H1 (cell line): ENCODE data around the gene TSPAN9.

ENCODE experiments used
- CHD7 ChIP-seq: fragments of 300-600 bp; sonication (generic); IDR thresholded peaks from 2 replicates; pipeline ENCODE4 v1.7.1; 2012; ENCODE audit warnings: low read length, moderate library complexity, mild to moderate bottlenecking, inconsistent platforms; ENCODE audit not compliant: insufficient replicate concordance
- CTCF ChIP-seq, 3 experiments: IDR thresholded peaks; 1 replicate in 2 of 3; 2 replicates in 1 of 3; pipeline versions ENCODE4 v1.5.1 to v1.6.1; 2011; ENCODE audit warnings: low read length in 3 of 3, mild to moderate bottlenecking in 3 of 3, inconsistent platforms in 2 of 3, low read depth in 1 of 3, moderate library complexity in 1 of 3; ENCODE audit not compliant: insufficient read depth in 1 of 3; ENCODE audit errors: control extremely low read depth in 1 of 3
- EP300 ChIP-seq, 2 experiments: IDR thresholded peaks; 1 replicate in 1 of 2; 2 replicates in 1 of 2; pipeline ENCODE4 v1.6.1; 2011 to 2012; ENCODE audit warnings: low read depth in 2 of 2, low read length in 2 of 2, mild to moderate bottlenecking in 2 of 2, borderline replicate concordance in 1 of 2, inconsistent platforms in 1 of 2, moderate library complexity in 1 of 2
- GABPA ChIP-seq: IDR thresholded peaks from 2 replicates; pipeline ENCODE4 v1.6.1; 2011; ENCODE audit warnings: mild to moderate bottlenecking, low read length, moderate library complexity, borderline replicate concordance; ENCODE audit not compliant: insufficient read depth
- MAFK ChIP-seq: IDR thresholded peaks from 2 replicates; pipeline ENCODE4 v1.6.1; 2012; ENCODE audit warnings: low read depth, mild to moderate bottlenecking, improper control_type of control experiment, low read length
- POLR2A ChIP-seq, 2 experiments: IDR thresholded peaks; 1 replicate in 1 of 2; 2 replicates in 1 of 2; pipeline ENCODE4 v1.6.1; 2011; ENCODE audit warnings: low read depth in 2 of 2, low read length in 2 of 2, mild to moderate bottlenecking in 2 of 2; ENCODE audit errors: control extremely low read depth in 1 of 2
- RXRA ChIP-seq: IDR thresholded peaks from 2 replicates; pipeline ENCODE4 v1.6.1; 2011; ENCODE audit warnings: low read depth, mild to moderate bottlenecking, low read length, moderate library complexity; ENCODE audit not compliant: insufficient read depth
- TAF1 ChIP-seq: IDR thresholded peaks from 2 replicates; pipeline ENCODE4 v1.6.1; 2011; ENCODE audit warnings: mild to moderate bottlenecking, low read depth, low read length
- TAF7 ChIP-seq: optimal IDR thresholded peaks from 2 replicates; pipeline ENCODE3; 2011; ENCODE audit warnings: low read depth, mild to moderate bottlenecking, inconsistent platforms, low read length, moderate library complexity, borderline replicate concordance
- TCF12 ChIP-seq: IDR thresholded peaks from 2 replicates; pipeline ENCODE4 v1.6.1; 2011; ENCODE audit warnings: low read depth, mild to moderate bottlenecking, low read length
- USF2 ChIP-seq: IDR thresholded peaks from 2 replicates; pipeline ENCODE4 v1.6.1; 2011; ENCODE audit warnings: low read length, improper control_type of control experiment
- ZNF274 ChIP-seq: IDR thresholded peaks from 2 replicates; pipeline ENCODE4 v1.7.0; 2012; ENCODE audit warnings: low read length, borderline replicate concordance; ENCODE audit errors: extremely low read depth

- TF ChIP-seq CTCF (IDR thresholded peaks at IDR 0.05; ENCODE audit: control extremely low read depth in 1 of 3, insufficient read depth in 1 of 3, low read depth in 1 of 3, low read length in 3 of 3) (no peak), CHD7 (no peak), RXRA (no peak), TAF7 (no peak), MAFK (no peak), POLR2A (IDR thresholded peaks at IDR 0.05; ENCODE audit: control extremely low read depth in 1 of 2, low read depth in 2 of 2, low read length in 2 of 2) (peak in 1 of 2 experiments; percentile 51; a peak in 1 of 3 replicates), EP300 (IDR thresholded peaks at IDR 0.05; ENCODE audit: borderline replicate concordance in 1 of 2, low read depth in 2 of 2, low read length in 2 of 2) (no peak), TCF12 (no peak), TAF1 (0 out of 2 replicates have a peak, but pooled peaks have one; percentile 39), GABPA (no peak), ZNF274 (no peak), USF2 (no peak)
Measured at GRCh38 chr12:3076730-3077571, at the start of gene TSPAN9.
